Activated naive CD4-positive, alpha-beta T cell (primary cell): ENCODE results near the gene MSANTD3.

Experiments used
- DNase-seq, 4 experiments: peaks; one replicate each; lab custom pipeline; 2025; lab: John Stamatoyannopoulos, UW

MSANTD3 gene

GRCh38 chr9:100465761-100466160 is 38.8 kb downstream of the MSANTD3 start:
- DNase-seq = no peak

DNA sequence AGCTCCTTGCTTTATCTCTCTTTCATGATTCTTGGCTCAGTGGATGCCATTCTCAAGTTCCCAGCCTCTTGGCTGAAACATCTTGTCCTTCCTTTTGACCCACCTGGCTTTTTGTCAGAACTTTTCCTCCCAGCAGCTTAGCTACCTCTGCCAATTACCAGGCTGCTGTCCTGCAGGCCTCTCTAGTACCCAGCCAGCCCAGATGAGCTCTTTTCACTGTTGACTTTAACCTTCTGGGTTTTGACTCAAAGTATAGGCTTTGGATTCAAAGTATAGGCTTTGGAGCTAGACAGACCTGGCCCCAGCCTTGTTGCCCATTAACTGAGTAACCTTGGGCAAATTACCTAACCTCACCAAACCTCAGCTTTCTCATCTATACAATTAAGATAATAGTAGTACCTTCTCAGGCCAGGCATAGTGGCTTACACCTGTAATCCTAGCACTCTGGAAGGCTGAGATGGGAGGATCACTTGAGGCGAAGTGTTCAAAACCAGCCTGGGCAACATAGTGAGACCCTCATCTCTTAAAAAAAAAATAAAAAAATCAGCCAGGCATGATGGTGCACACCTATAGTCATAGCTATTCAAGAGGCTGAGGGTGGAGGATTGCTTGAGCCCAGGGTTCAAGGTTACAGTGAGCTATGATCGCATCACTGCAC is 39.4 kb downstream of the MSANTD3 start:
- DNase-seq = no peak

GRCh38 chr9:100466829-100467221 is 39.9 kb downstream of the MSANTD3 start:
- no peak for DNase-seq

GRCh38 chr9:100468041-100468440 is 41.1 kb downstream of the MSANTD3 start:
- no peak for DNase-seq

GRCh38 chr9:100472268-100472667 is 45.3 kb downstream of the MSANTD3 start:
- DNase-seq = no peak

- peak in 2 of 4 experiments; percentile 12 to 18 for DNase-seq
Observed at GRCh38 chr9:100472788-100473275, 45.9 kb downstream of the MSANTD3 start, which contains the start of gene TMEFF1. Gene TMEFF1 (plus strand): TSS chr9:100473149. CDS start chr9:100473545, 396 bp downstream.

GRCh38 chr9:100473276-100474081 is 46.5 kb downstream of the MSANTD3 start:
- peak in 2 of 4 experiments; percentile 3 for DNase-seq

DNA sequence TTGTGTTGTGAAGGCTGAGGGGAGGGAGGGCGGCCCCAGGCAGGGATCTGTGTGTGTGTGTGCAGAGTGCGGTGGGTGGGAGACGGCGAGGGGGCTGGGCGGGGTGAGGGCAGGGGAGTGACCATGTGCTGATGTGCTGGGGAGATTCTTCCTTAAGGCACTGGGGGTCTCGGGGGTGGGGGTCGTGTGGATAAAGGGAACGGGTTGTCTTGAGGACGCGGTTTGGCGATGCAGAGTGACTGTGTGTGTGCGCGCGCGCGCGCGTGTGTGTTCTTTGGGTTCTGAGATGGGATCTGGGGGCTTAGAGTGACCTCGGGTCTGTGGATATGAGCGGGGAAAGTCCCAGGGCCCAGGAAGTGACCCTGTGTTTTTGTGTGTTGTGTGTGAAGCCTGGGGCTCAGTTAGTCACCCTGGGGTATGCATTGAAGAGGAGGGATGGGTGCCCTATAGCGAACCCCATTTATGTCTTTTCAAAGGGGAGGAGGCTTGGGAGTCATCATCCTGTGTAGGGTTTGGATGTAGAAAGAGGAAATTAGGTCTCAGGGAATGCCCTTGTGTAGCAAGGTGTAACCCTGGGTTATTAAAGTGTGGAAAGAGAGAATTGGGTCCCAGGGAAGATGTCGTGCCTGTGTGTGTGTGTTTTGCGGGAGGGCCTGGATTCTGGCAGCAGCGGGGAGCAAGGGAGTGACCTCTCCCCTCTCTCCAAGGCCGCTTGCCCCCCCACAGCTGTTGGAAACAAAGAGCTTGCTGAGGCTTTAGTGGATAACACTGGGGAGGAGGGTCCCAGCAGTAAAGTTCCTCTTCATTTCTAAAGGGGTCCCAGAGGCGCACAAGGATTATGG is 47.4 kb downstream of the MSANTD3 start:
- no peak for DNase-seq

DNA sequence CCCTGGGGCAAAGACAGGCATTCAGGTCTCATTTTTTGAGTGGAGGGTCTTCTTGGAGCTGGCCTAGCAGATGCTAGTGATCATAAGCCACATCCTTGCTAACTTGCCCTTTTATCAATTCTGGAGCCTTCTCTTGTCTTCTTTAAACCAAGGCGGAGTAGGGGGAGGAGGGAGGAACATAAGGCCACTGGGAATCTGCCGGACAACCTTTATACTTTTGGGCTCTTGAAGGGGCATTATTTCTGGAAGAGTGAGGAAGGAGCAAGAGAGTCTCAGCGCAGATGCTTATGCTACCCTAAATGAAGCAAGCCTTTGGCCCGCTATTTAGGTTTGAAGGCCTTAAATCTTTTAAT is 48.0 kb downstream of the MSANTD3 start:
- DNase-seq = no peak

DNA sequence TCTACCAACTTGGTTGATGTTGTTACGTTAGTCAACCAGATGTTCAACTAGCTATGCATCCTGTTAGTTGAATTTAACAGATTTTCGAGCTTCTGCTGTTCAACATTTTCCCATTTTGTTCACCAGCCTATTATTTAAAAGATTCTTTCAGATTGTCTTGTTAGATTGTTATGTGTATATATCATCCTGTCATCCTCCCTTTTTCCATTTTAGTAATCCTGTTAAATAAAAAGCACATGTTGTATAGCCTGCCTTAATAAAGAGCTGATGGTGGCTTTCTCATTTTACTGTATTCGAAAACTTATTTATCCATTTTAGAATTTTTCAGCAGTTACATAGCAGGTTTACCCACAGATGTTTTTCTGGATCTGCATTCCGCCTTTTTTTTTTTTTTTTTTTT is 50.3 kb downstream of the MSANTD3 start:
- DNase-seq = no peak

GRCh38 chr9:100478192-100478591 is 51.2 kb downstream of the MSANTD3 start:
- DNase-seq = no peak

DNA sequence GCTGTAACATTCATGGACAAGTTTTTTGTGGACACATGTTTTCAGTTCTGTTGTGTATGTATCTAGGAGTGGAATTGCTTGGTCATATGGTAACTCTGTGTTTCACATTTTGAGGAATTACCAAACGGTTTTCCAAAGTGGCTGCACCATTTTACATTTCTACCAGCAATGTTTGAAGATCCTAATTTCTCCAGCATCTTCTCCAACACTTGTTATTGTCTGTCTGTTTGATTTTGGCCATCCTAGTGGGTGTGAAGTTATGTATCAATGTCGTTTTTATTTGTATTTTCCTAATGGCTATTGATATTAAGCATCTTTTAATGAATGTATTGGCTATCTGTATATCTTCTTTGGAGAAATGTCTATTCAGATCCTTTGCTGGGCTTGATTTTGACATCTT is 52.9 kb downstream of the MSANTD3 start:
- DNase-seq = no peak

DNA sequence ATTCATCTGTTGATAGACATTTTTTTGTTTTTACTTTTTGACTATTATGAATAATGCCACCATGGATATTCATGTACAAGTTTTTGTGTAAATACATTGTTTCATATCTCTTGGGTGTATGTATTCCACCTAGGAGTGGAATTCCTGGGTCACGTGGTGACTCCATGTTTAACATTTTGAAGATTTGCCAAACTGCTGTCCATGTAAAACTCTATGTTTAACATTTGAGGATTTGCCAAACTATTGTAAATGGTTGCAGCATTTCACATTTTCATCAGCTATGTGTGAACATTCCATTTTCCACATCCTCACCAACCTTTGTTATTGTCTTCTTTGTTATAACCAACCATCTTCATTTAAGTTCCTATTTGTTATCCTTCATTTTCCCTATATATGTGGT is 58.3 kb downstream of the MSANTD3 start:
- DNase-seq = no peak

DNA sequence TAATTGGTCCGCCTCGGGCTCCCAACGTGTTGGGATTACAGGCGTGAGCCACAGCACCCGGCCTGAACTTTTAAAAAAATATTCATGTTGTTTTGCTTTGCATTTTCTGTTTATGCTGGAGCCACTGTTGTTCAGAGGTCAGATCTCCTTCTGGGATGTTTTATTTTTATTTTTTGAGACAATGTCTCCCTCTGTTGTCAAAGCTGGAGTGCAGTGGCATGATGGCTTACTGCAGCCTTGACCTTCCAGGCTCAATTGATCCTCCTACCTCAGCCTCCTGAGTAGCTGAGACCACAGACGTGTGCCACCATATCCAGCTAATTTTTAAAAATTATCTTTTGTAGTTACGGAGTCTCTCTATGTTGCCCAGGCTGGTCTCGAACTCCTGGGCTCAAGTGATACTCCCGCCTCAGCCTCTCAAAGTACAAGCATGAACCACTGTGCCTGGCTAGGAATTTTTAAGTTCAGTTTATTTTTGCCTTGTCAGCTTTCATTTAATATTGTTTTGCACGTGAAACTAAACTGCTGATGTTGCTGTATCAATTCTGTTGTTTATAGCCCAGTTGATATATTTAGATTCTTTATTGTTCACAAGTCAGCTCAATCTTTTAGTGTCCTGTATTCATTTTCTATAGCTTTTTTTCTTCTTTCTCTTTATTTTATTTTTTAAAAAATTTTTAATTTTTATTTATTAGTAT is 59.7 kb downstream of the MSANTD3 start:
- no peak for DNase-seq

- no peak for DNase-seq
Observed at GRCh38 chr9:100488177-100488576, 61.2 kb downstream of the MSANTD3 start.

- DNase-seq = no peak
Observed at GRCh38 chr9:100489836-100490235, 62.9 kb downstream of the MSANTD3 start.

- no peak for DNase-seq
Observed at GRCh38 chr9:100492952-100493351, 66.0 kb downstream of the MSANTD3 start.

DNA sequence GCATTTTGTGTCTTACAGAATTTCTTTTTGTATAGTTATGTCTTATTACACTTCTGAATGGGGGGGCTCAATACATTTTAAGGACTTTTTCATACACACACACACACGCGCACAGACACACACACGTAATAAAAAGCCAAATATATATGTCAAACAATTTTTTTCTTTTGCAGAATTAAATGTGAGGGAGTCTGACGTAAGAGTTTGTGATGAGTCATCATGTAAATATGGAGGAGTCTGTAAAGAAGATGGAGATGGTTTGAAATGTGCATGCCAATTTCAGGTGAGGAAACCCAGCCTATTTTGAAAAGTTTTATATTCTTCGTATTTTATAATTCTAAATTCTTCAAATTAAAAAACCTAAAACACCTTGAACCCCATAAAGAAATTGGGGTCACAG is 71.6 kb downstream of the MSANTD3 start:
- DNase-seq = no peak

DNA sequence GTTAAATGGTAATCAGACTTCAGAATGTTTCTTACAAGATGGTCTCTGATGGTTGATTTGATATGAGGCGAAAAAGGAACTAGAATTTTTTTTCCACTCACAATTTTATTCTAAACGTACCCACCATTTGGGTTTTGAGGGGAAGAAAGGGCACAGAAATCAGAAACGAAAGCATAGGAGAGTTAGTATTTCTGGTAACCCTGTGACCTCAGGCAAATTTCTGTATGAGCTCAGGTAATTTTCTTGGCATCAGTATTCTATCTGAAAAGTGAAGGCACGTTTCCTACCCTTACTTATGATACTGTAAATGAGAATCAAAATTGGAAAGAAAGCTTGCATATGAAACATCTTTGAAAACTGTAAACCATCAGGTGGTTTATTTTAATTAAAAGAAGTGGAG is 72.5 kb downstream of the MSANTD3 start:
- DNase-seq = no peak

DNA sequence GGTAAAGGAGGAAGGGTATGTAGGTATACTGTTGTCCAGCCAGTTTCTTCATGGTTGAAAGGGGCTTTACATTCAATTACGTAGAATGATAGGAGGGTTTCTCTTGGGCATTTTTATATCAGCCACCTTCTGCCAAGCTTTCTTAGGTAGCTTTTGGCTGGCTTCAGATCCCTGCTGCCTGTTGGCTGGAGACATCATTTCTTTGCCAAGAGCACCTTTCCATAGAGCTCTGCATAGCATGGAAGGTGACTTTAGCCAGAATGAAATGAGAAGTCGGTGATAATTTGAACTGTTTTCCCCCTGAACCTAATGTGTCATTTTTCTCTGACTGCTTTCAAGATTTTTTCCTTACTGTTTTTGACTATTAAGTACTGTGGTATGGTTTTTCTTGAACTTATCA is 72.9 kb downstream of the MSANTD3 start:
- DNase-seq = no peak
